ENCODE results near the gene SLC23A2. TPM values are rescaled to one million over a fixed set of nuclear protein-coding genes. Genes with fewer than 3 reads are reported as not detected.

SLC23A2 gene
- total RNA-seq (2014; rRNA removed; shearing (Covaris generic)), result 12.7 and 14.3 TPM in 2 replicates
- 24.2 and 25.7 TPM in 2 replicates for total RNA-seq (2022)
- Bru-seq, nascent RNA, result percentile 74 among the genes with signal in this experiment
- BruChase-seq, experiment 1, labeled RNA remaining after a 6-hour chase, result percentile 70 among the genes with signal in this experiment
- BruChase-seq, experiment 2, labeled RNA remaining after a 2-hour chase, result percentile 68 among the genes with signal in this experiment
- long read RNA-seq, full-length matches to known transcripts, result 1 of 21 reads
- long read RNA-seq, partial matches to known transcripts, result 4 of 21 reads
- long read RNA-seq, other reads (novel, unspliced or antisense), result 16 of 21 reads

DNA sequence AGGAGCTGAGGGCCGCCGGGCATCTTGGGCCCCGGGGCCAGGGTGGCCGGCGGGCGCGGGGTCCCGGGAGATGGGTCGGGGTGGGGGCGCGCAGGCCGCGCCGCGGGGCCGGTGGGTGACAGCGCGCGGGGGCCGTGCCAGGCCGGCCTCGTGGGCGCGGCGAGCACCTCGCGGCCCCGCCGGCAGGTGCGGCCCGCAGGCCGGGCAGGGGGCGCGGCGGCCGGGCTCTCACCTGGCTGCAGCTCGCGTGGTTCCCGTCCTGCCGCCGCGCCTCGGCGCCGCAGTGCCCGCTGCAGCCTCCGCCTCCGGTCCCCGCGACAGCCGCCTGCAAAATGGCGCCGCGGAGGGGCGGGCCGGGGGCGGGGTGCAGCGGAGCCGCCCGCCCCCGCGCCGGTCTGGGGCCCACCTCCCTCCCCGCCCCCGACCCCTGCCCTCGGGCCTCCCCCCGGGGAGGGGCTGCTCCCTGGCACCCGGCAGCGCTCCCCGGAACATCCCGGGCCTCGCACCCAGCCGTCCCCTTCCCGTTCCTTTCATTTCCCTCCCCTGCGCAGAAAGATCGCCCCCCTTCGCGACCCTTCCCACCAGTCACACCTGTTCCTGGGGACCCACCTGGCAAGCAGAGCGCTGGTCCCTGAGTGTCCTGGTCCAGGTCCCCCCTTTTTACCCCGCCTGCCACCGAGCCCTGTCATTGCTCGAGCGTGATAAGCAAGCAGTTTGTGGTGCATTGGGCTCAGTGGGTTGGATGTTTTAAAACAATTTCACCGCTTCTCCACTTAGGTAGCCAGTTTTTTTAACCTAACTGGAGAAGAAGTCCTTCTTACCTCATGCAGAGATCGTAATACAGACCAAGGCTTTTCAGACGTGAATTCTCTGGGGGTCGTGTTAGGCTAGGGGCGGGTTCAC, at the start of gene SLC23A2:
Gene SLC23A2 (minus strand): TSS at position 337 of the 903 bp plus-strand sequence. CDS start 68,948 bp downstream, outside the sequence.
- H3K9me3 ChIP-seq (ENCODE audit: low read length), result no peaks in the 10 kb centered on the region
- intact Hi-C loops (cut with micrococcal nuclease; ENCODE audit: unreplicated experiment), result loop anchor here (2.0 to 5.0 kb wide), 2 partner anchors 77 to 91 kb away; no protein-coding TSS in a partner anchor
- H3K4me1 ChIP-seq (ENCODE audit: insufficient read depth, low read length, poor library complexity, severe bottlenecking), result peaks cover 42% of the 10 kb centered on the region
- DNase-seq (ENCODE audit: low spot score), result peak; percentile 66
- BruUV-seq (replicated peaks), result no TSS peak
- no peak within 1 kb of the TSS for H3K27ac ChIP-seq (ENCODE audit: low read depth, low read length, poor library complexity, severe bottlenecking)
- ChIA-PET CTCF (ENCODE audit: unreplicated experiment) (no interaction called here), POLR2A (no interaction called here)
- peaks cover 42% of the 10 kb centered on the region for H3K79me2 ChIP-seq (ENCODE audit: insufficient read depth, low read depth, low read length)
- H4K20me1 ChIP-seq (ENCODE audit: insufficient read depth, low read length), result peaks cover 11% of the 10 kb centered on the region
- TF ChIP-seq EZH2phosphoT487 (IDR thresholded peaks at IDR 0.05; ENCODE audit: borderline replicate concordance, low read depth, low read length), result no peak
- TF ChIP-seq, protein P1, sequence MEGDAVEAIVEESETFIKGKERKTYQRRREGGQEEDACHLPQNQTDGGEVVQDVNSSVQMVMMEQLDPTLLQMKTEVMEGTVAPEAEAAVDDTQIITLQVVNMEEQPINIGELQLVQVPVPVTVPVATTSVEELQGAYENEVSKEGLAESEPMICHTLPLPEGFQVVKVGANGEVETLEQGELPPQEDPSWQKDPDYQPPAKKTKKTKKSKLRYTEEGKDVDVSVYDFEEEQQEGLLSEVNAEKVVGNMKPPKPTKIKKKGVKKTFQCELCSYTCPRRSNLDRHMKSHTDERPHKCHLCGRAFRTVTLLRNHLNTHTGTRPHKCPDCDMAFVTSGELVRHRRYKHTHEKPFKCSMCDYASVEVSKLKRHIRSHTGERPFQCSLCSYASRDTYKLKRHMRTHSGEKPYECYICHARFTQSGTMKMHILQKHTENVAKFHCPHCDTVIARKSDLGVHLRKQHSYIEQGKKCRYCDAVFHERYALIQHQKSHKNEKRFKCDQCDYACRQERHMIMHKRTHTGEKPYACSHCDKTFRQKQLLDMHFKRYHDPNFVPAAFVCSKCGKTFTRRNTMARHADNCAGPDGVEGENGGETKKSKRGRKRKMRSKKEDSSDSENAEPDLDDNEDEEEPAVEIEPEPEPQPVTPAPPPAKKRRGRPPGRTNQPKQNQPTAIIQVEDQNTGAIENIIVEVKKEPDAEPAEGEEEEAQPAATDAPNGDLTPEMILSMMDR (conservative IDR thresholded peaks at IDR 0.05; ENCODE audit: low read length), result no peak
- H3K9me2 ChIP-seq (ENCODE audit: insufficient read depth, low read length), result no peaks in the 10 kb centered on the region
- H3K4me2 ChIP-seq (ENCODE audit: low read length), result peak within 1 kb of the TSS; percentile 93
- peak within 1 kb of the TSS; percentile 96 for H2AFZ ChIP-seq (ENCODE audit: low read length)
- peak within 1 kb of the TSS; percentile 90 for H3K4me3 ChIP-seq (ENCODE audit: low read depth, low read length, poor library complexity, severe bottlenecking)
- no peaks in the 10 kb centered on the region for H3K36me3 ChIP-seq (ENCODE audit: insufficient read depth, low read length)

DNA sequence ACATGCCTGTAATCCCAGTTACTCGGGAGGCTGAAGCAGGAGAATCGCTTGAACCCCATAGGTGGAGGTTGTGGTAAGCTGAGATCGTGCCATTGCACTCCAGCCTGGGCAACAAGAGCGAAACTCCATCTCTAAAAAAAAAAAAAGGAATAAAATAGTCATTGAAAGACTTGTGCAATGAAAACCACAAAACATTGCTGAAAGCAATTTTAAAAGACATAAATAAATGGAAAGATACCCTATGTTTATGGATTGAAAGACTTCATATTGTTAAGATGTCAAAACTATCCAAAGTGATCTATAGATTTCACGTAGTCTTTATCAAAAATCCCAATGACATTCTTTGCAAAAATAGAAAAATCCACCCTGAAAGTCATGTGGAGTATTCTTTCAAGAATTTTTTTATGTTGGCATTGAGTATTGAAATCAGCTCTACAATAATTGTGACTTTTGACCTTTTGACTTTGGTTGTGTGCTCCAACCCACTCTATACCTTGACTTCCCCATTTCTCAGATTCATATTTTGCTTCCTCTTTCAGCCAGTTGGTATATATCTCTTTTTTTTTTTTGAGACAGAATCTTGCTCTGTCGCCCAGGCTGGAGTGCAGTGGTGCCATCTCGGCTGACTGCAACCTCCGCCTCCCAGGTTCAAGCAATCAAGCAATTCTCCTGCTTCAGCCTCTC, 45.5 kb upstream of the SLC23A2 start:
- H3K9me3 ChIP-seq (ENCODE audit: low read length), result no peaks in the 10 kb centered on the region
- H2AFZ ChIP-seq (ENCODE audit: low read length), result no peak overlapping the region
- H3K27ac ChIP-seq (ENCODE audit: low read depth, low read length, poor library complexity, severe bottlenecking), result no peak overlapping the region
- CTCF ChIA-PET (ENCODE audit: unreplicated experiment), result no interaction called here
- peaks cover 9% of the 10 kb centered on the region for H3K4me1 ChIP-seq (ENCODE audit: insufficient read depth, low read length, poor library complexity, severe bottlenecking)
- POLR2A ChIA-PET, result interaction anchor here (1.0 to 1.3 kb wide), 2 partner anchors 12 to 49 kb away, joined by 3 read pairs; no protein-coding TSS in a partner anchor
- no peak for TF ChIP-seq EZH2phosphoT487 (IDR thresholded peaks at IDR 0.05; ENCODE audit: borderline replicate concordance, low read depth, low read length)
- TF ChIP-seq, protein P1 (conservative IDR thresholded peaks at IDR 0.05; ENCODE audit: low read length), result no peak
- no peaks in the 10 kb centered on the region for H3K9me2 ChIP-seq (ENCODE audit: insufficient read depth, low read length)
- no TSS peak for BruUV-seq (replicated peaks)
- H3K4me3 ChIP-seq (ENCODE audit: low read depth, low read length, poor library complexity, severe bottlenecking), result no peak overlapping the region
- H3K36me3 ChIP-seq (ENCODE audit: insufficient read depth, low read length), result no peaks in the 10 kb centered on the region
- no peaks in the 10 kb centered on the region for H4K20me1 ChIP-seq (ENCODE audit: insufficient read depth, low read length)
- peak overlapping the region; percentile 1; the same call in 1 of the 2 replicates for H3K4me2 ChIP-seq (ENCODE audit: low read length)
- no peaks in the 10 kb centered on the region for H3K79me2 ChIP-seq (ENCODE audit: insufficient read depth, low read depth, low read length)
- intact Hi-C loops (cut with micrococcal nuclease; ENCODE audit: unreplicated experiment), result no loop called here
- peak; percentile 44 for DNase-seq (ENCODE audit: low spot score)
